GM06990 (cell line): Measurements from ENCODE around the gene STOX2.

Source experiments
- DNase-seq: peaks from one replicate; pipeline ENCODE4 v3.0.0-alpha.2; 2011; ENCODE audit not compliant: insufficient read length; ENCODE audit errors: extremely low read depth
- H3K27me3 ChIP-seq: replicated peaks from 2 replicates; pipeline ENCODE4 v1.6.0; 2011; ENCODE audit warnings: low read length; ENCODE audit not compliant: control insufficient read depth, insufficient read depth
- H3K36me3 ChIP-seq: 2 replicates; pipeline ENCODE4 v1.5.1; 2011; ENCODE audit warnings: low read length; ENCODE audit not compliant: control insufficient read depth, insufficient read depth
- H3K4me3 ChIP-seq: replicated peaks from 2 replicates; pipeline ENCODE4 v1.5.1; 2011; ENCODE audit warnings: low read depth, mild to moderate bottlenecking, control low read depth, low read length
- TF ChIP-seq, protein P1 (sequence below): IDR thresholded peaks from 2 replicates; pipeline ENCODE4 v1.5.1; 2011; ENCODE audit warnings: low read length, control low read depth, mild to moderate bottlenecking, inconsistent platforms; ENCODE audit not compliant: insufficient read depth, poor library complexity, severe bottlenecking

Gene STOX2

DNA sequence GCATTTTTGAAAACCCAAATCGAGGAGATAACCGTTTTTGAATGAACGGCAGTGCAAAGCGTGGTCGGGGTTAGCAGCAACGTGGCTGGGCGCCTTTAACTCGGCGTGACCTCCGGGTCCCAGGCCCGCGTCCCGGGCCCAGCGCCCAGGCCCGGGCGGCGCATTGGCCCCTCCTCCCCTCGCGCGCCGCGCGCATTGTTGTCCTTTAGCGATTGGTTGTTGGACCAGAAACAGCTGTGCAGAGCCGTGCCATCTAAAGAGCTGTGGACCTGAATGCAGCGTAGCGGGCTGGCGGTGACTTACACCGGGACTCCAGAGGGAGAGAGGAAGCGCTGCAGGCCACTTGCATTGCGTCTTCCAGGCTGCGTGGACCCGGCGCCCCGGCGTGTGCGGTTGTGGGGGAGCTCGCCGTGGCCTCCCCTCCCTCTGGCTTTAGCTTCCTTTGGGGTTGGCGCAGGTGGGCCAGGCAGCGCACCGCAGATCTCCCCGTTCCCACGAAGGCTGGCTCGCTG, at the start of gene STOX2:
STOX2 (plus strand) TSS at position 227 of the 512 bp plus-strand sequence. CDS start 1,484 bp downstream, outside the sequence.
- no peaks in the 10 kb centered on the region for H3K36me3 ChIP-seq
- no peak for DNase-seq
- H3K27me3 ChIP-seq: no peaks in the 10 kb centered on the region
- no peak within 1 kb of the TSS for H3K4me3 ChIP-seq
- TF ChIP-seq, protein P1, sequence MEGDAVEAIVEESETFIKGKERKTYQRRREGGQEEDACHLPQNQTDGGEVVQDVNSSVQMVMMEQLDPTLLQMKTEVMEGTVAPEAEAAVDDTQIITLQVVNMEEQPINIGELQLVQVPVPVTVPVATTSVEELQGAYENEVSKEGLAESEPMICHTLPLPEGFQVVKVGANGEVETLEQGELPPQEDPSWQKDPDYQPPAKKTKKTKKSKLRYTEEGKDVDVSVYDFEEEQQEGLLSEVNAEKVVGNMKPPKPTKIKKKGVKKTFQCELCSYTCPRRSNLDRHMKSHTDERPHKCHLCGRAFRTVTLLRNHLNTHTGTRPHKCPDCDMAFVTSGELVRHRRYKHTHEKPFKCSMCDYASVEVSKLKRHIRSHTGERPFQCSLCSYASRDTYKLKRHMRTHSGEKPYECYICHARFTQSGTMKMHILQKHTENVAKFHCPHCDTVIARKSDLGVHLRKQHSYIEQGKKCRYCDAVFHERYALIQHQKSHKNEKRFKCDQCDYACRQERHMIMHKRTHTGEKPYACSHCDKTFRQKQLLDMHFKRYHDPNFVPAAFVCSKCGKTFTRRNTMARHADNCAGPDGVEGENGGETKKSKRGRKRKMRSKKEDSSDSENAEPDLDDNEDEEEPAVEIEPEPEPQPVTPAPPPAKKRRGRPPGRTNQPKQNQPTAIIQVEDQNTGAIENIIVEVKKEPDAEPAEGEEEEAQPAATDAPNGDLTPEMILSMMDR: no peak

DNA sequence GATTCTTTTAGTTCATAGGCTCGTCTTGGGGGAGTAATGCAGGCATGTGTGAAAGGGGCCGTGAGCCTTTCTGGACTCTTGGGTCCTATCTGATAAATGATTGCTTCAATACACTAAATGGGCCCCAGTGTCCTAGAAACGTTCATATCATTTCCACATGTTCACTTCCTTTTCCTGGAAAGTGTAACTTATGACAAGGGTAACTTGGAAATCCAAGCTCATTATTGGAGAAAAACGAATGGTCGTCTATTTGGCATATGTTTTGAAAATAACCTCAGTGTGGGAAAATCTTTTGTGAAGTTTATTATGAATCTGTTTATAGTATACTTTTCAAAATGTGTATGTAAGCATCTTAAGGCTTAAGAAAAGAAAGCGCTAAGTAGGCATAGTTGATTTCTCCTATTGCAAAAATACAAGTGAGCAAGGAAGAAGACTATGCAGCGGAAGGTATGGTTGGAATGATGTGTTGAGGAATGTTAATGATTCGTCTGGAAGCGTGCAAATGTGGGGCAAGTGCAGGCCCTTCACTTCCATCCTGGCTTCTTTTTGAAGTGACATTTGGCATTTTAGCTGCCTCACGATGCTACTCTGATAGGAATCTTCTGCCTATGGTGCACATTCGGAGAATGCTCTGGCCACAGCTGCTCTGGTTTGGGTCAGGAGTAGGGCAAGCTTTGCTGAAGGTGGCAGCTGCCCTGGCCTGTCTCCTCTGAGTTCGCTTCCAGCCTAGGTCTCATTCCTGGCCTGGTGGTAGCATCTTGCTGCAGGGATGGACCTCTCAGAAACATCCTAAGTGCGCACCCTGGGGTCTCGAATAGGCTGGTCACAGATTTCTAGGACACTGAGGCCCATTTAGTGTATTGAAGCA, 49.5 kb upstream of the STOX2 start:
- Histone ChIP-seq H3K36me3 (no peaks in the 10 kb centered on the region), H3K4me3 (no peak overlapping the region), H3K27me3 (no peaks in the 10 kb centered on the region)
- TF ChIP-seq, protein P1: no peak
- no peak for DNase-seq

DNA sequence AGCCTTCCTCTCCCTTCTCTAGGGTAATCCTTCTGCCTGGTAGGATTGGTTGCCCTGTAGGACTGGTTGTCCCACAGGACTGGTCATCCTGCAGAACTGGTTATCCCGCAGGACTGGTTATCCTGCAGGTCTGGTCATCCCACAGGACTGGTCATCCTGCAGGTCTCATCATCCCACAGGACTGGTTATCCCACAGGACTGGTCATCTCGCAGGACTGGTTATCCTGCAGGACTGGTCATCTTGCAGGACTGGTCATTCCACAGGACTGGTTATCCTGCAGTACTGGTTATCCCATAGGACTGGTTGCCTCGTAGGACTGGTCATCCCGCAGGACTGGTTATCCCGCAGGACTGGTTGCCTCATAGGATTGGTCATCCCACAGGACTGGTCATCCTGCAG, 48.1 kb upstream of the STOX2 start:
- Histone ChIP-seq H3K4me3 (no peak overlapping the region), H3K36me3 (no peaks in the 10 kb centered on the region), H3K27me3 (no peaks in the 10 kb centered on the region)
- DNase-seq: no peak
- TF ChIP-seq, protein P1: no peak

- Histone ChIP-seq H3K27me3 (no peaks in the 10 kb centered on the region), H3K4me3 (no peak overlapping the region), H3K36me3 (no peaks in the 10 kb centered on the region)
- TF ChIP-seq, protein P1: no peak
- no peak for DNase-seq
These were observed 47.0 kb upstream of the STOX2 start for GRCh38 chr4:183858011-183858615.

DNA sequence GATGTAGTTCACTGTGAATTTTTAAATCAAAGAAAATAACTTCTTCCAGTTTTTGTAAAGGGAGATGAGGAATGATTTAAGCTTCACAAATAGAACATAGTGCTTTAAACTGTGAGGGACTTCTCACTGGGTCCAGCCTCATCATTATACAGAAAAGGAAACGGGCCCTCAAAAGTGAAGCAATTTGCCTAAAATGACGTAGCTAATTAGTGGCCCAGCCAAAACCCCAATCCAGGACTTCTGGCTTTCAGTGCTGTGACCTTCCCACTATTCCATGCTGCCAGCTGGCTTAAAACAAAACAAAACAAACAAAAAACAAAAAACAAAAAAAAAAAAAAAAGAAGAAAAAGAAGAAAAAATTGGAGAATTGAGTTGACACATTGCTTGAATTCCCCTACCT, 45.0 kb upstream of the STOX2 start:
- H3K36me3 ChIP-seq: no peaks in the 10 kb centered on the region
- DNase-seq: no peak
- H3K27me3 ChIP-seq: no peaks in the 10 kb centered on the region
- TF ChIP-seq, protein P1: no peak
- H3K4me3 ChIP-seq: no peak overlapping the region
